ENCODE measurements around the gene DPEP1.
"Not testable (repeated sequence)": the region's sequence is repeated elsewhere in the genome, so short reads cannot be mapped to it uniquely, and the experiment has no call there.

The DPEP1 gene

GRCh38 chr16:89613231-89613953, at the start of gene DPEP1:
DPEP1 (plus strand) TSS chr16:89613642; CDS start chr16:89630411, 16,769 bp downstream.
- no peak for DNase-seq

DNA sequence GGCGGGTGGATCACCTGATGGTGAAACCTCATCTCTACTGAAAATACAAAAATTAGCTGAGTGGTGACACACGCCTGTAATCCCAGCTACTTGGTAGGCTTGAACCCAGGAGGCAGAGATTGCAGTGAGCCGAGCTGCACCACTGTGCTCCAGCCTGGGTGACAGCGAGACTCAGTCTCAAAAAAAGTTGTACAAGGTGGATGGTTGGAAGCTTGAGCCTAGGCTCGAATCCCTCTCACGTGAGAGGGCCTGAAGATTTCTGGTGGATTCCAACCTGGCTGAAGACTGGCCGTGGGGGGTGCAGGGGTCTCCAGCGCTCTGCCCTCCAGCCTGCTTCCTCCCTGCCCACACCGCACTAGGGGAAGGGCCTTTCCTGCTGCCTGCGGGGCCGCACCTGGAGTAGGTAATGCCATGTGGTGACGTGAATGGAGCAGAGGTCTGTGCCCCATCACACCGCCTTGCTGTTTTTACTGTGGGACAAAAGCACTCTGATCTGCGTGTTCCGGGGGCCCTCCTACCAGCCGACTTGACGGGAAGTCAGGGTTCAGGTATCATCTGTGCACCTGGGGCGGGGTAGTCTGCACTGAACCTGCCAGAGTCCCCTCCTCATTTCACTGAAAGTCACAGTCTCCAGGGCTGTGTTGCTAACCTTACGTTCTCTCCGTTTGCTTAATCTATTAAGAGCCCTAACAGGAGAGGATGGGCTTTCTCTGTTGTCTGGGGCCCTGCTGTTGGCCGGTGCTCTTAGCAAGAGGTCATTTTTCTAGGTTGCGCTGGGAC, 48.8 kb upstream of the DPEP1 start:
- peak; percentile 19 for DNase-seq

DNA sequence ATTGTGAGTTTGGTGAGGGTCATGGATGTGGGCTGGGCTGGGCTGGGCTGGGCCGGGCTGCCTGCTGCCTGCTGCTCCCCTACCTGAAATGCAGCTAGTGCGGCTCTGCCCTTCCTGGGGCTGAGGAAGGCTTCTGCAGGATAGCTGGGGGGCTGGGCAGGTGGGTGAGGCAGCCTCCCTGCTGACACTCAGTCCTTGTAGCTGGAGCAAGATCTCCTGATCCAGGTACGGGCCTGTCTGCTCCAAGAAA, 48.3 kb upstream of the DPEP1 start:
- peak; percentile 56 for DNase-seq

DNA sequence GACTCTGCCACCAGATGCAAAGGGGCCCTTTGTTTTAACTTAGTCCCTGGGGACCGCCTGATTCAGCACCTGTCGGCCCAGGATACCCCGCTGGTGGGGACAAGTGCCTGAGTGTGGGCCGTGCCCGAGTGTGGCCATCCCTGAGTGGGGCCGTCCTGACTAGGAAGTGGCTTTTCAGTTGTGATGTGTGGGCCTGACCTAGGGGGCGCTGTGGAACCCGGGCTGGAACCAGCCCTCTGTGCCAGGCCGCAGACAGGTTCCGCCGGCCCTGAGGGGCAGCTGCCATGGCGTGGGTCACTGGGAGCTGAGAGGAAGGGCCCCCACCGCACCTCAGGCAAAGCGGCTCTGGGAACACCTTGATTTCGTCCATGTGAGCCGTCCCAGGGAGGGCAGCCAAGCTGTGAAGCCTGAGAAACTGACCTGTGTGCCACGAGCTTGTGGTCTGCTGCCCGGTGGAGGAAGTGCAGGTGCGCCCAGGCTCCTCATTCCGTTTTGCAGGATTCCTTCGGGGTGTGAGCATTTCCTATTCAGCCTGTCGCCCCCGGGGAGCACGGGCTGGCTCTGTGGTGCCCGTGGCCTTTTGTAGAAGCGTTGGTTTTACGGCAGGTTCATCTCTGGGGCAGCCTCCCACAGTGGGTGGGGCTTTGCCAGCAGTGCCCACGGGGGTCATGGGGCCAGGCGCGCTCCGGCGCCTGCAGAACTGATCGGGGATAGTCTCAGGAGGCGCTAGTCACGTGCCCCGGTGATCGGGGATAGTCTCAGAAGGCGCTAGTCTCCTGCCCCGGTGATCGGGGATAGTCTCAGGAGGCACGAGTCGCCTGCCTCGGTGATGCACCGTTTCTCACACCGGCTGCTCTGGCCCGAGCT, 47.7 kb upstream of the DPEP1 start:
- peak; percentile 39 for DNase-seq

DNA sequence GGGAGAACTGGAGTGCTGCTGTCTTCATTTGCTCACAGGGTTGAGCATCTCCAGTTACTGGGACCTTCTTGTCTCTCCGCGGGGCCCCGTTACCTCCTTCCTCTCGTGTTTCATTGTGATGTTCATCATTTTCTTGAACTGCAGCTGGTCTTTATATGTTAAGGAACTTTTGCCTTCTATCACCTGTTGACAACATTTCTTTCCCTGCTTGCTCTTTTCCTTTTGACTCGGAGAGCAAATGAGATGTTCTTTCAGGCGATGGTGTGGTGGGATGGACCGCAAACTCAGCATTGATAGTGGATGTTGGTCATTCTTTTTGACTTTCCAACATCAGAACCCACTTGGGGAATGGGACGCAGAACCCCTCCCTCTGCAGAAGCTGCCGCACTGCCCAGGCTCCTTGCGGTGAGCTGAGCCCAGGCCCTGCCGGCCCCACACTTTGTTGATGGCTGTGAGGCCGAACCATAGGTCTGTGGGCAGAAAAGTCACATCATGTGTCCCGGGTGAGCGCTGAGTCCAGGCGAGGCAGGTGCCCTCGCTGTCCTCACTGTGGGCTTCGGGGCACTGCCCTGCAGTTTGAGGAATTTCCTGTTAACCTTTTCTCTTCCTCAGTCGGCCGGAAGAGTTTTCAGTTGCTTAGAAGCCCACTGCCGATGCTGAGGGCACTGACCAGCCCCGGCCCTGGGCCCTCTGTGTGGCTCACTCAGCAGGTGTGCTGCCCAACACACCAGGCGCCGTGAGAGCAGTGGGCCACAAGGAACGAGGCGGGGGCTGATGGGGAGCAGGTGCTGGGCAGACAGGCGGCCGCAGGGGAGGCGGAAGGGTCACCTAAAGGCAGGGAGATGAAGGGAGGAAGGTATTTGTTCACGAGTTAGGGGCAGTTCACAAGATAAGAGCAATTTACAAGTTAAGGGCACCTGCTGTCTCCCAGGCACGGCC, 45.5 kb upstream of the DPEP1 start:
- no peak for DNase-seq

GRCh38 chr16:89569506-89570341, 43.7 kb upstream of the DPEP1 start:
- no peak for DNase-seq

DNA sequence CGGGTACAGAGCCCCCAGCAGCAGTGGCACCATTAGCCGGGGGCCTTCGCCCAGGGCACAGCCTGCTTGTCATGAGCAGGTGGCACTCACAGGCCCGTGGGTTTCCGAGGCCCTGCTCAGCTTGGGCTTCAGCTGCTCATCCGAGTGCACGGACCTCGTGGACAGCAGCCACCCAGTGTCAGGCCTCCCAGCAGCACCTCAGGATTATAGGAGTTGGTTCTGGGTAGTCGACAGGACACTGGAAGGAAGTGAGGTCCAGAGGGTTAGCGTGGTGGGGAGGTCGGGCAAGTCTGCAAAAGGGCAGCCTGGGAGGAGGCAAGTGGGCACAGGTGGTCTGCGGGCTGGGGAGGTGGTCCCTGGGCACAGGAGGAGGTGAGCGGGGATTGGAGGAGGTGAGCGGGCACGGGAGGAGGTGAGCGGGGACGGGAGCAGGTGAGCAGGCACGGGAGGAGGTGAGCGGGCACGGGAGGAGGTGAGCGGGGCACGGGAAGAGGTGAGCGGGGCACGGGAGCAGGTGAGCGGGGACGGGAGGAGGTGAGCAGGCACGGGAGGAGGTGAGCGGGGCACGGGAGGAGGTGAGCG, 43.0 kb upstream of the DPEP1 start:
- DNase-seq, result no peak

DNA sequence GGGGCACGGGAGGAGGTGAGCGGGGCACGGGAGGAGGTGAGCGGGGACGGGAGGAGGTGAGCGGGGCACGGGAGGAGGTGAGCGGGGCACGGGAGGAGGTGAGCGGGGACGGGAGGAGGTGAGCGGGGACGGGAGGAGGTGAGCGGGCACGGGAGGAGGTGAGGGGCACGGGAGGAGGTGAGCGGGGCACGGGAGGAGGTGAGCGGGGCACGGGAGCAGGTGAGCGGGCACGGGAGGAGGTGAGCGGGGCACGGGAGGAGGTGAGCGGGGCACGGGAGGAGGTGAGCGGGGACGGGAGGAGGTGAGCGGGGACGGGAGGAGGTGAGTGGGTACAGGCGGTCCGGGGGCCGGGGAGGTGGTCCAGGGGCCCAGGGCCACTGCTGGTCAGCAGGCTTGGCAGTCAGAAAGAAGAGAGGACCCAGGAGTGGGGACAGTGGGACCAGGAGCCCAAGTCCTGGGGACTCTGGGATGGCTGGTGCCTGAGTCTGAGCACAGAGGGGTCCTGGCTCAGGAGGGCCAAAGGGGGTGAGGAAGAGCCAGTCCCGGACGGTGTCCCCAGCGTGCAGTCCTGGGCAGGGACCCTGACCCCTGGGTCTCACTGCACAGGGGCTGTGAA, 42.4 kb upstream of the DPEP1 start:
- DNase-seq, result not testable (repeated sequence)

DNA sequence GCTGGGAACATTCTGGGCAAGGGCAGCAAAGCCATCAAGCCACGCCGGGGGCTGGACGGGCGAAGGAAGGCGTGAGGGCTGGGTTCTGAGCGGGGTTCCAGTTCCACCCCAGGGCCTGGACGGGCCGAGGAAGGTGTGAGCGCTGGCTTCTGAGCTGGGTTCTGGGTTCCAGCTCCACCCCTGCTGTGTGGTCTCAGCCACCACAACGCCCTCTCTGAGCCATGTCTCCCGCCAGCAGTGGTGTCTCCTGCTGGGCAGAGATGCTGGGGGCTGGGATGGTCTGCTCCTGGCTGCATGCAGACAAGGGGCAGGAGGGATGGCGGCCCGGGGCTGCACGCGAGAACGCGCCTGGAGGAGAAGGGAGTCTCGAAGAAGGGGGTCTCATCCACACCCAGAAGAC, 41.8 kb upstream of the DPEP1 start:
- DNase-seq, result no peak

- no peak for DNase-seq
Measured at GRCh38 chr16:89572073-89572484, 41.4 kb upstream of the DPEP1 start.

GRCh38 chr16:89572485-89573205, 40.8 kb upstream of the DPEP1 start:
- no peak for DNase-seq

- no peak for DNase-seq
Measured at GRCh38 chr16:89573826-89574680, 39.4 kb upstream of the DPEP1 start.

DNA sequence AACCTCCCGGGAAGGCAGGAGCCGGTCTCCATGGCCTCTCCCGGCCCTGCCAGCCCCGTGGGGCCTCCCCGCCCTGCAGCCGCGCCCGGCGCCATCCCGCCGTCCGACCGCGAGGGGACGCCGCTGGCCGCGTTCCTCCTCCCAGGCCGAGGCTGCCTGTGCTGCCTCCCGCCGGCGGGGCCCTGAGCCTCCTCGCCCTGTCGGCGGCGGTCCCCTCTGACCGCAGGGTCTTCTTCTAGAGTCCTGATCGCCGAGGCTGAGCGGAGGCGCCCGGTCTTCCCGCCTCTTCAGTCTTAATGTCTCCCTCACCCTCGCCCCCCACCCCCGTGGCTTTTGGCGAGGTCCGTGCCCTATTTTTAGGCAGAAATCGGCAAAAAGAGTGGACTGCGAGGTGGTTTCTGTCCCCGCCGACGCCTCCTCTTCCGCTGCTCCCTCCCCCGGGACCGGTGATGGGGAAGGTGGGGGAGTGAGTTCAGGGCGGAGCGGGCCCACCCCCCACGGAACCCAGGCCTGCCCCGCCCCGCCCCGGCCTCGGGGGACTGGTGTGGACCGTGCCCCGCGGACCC, 38.7 kb upstream of the DPEP1 start:
- DNase-seq, result no peak

DNA sequence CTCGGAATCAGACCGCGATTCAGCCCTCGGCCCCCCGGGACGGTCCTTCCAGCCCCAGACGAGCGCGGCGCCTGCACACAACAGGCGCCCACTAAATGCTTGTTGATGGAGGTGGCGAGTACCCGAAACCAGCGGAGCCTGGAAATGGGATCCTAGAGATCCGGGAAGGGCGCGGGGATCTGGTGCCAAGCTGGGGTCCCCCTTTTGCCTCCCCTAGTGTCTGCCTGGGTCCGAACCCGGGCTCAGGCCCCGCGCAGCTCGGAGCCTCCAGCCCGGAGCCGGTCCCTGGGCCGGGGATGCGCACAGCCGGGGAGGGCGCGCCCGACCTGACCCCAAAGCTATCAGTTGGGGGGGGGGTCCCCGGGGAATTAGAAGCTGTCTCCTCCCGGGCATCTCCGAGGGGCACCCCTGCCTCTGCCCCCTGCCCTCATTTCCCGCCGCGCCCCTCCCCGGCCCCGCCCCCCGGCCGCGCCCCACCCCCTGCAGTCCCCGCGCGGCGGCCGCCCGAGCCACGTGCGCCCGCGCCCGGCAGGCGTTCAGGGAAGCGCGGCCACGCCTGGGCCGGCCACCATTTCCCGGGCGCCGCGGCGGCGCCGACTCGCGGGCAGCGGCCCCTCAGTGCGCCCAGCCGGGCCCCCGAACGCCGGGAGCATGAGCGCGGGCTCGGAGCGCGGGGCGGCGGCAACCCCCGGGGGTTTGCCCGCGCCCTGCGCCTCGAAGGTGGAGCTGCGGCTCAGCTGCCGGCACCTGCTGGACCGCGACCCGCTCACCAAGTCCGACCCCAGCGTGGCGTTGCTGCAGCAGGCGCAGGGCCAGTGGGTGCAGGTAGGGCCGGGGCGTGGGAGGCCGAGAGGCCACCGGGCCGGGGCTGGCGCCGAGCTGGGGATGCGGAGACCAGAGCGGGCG, 37.9 kb upstream of the DPEP1 start, which contains the start of gene CPNE7:
Gene CPNE7 (plus strand): TSS at position 512 of the 906 bp plus-strand sequence. CDS start 140 bp downstream, at position 652.
- DNase-seq, result peak; percentile 29

GRCh38 chr16:89576153-89577054, 37.0 kb upstream of the DPEP1 start:
- DNase-seq, result no peak

GRCh38 chr16:89577055-89577759, 36.2 kb upstream of the DPEP1 start:
- DNase-seq, result no peak

Data from NCI-H2171 (cell line).